HG03575 (cell line): ENCODE measurements around the gene TMEM42.

Source experiments
- ATAC-seq: cut with Tn5 transposase; IDR thresholded peaks from one replicate; pipeline ENCODE4 v1.9.1; 2021; ENCODE audit not compliant: unreplicated experiment, insufficient number of reproducible peaks, low FRiP score; ENCODE audit errors: extremely low read depth

The TMEM42 gene

GRCh38 chr3:44867421-44868111, 5.9 kb downstream of the TMEM42 start:
- no peak for ATAC-seq

- no peak for ATAC-seq
Measured at GRCh38 chr3:44870375-44871061, 8.8 kb downstream of the TMEM42 start.

GRCh38 chr3:44874308-44874707, 12.6 kb downstream of the TMEM42 start, which contains the start of gene TGM4:
Gene TGM4, plus strand, starts transcription at chr3:44874608. Its CDS starts 71 bp downstream, at chr3:44874679.
- ATAC-seq = no peak

GRCh38 chr3:44875596-44875995, 13.9 kb downstream of the TMEM42 start:
- ATAC-seq = no peak

- ATAC-seq = no peak
Measured at GRCh38 chr3:44877333-44877732, 15.6 kb downstream of the TMEM42 start.

GRCh38 chr3:44880284-44880683, 18.6 kb downstream of the TMEM42 start:
- no peak for ATAC-seq

- ATAC-seq = no peak
Measured at GRCh38 chr3:44883213-44883955, 21.7 kb downstream of the TMEM42 start.

GRCh38 chr3:44883999-44884431, 22.3 kb downstream of the TMEM42 start:
- no peak for ATAC-seq

- no peak for ATAC-seq
Measured at GRCh38 chr3:44885618-44886017, 23.9 kb downstream of the TMEM42 start.

- no peak for ATAC-seq
Measured at GRCh38 chr3:44886561-44886960, 24.8 kb downstream of the TMEM42 start.

- no peak for ATAC-seq
Measured at GRCh38 chr3:44887101-44887500, 25.4 kb downstream of the TMEM42 start.

- ATAC-seq = no peak
Measured at GRCh38 chr3:44890258-44890657, 28.5 kb downstream of the TMEM42 start.

- no peak for ATAC-seq
Measured at GRCh38 chr3:44890852-44891251, 29.1 kb downstream of the TMEM42 start.

GRCh38 chr3:44892689-44893088, 31.0 kb downstream of the TMEM42 start:
- ATAC-seq = no peak

GRCh38 chr3:44893097-44893496, 31.4 kb downstream of the TMEM42 start:
- ATAC-seq = no peak

GRCh38 chr3:44894485-44894884, 32.8 kb downstream of the TMEM42 start:
- no peak for ATAC-seq

- no peak for ATAC-seq
Measured at GRCh38 chr3:44896440-44896839, 34.7 kb downstream of the TMEM42 start.

- ATAC-seq = no peak
Measured at GRCh38 chr3:44899683-44900367, 38.1 kb downstream of the TMEM42 start.

GRCh38 chr3:44902628-44903027, 40.9 kb downstream of the TMEM42 start:
- no peak for ATAC-seq
